Astrocyte (in vitro differentiated cells and primary cell): ENCODE measurements around the gene LARGE1.

ENCODE experiments used
- CTCF ChIP-seq: IDR thresholded peaks from 2 replicates; pipeline ENCODE4 v1.5.1; 2011; ENCODE audit warnings: low read depth, mild to moderate bottlenecking, inconsistent platforms, low read length, moderate library complexity; ENCODE audit not compliant: insufficient read depth
- EZH2 ChIP-seq: IDR thresholded peaks from 2 replicates; pipeline ENCODE4 v1.6.1; 2012; ENCODE audit warnings: mild to moderate bottlenecking, low read length, inconsistent platforms; ENCODE audit not compliant: insufficient read depth

GRCh38 chr22:33798401-33798800 lies 121.9 kb downstream of the LARGE1 start:
- TF ChIP-seq CTCF (no peak), EZH2 (no peak)
